NB4 (cell line): ENCODE results near the gene RAD51B.

ENCODE experiments used
- MYC ChIP-seq: IDR thresholded peaks from 2 replicates; pipeline ENCODE4 v1.6.1; 2011; ENCODE audit warnings: low read depth, low read length
- TF ChIP-seq, protein P1 (sequence below): IDR thresholded peaks from one replicate; pipeline ENCODE4 v1.5.1; 2012; ENCODE audit warnings: low read depth, low read length
- TF ChIP-seq, protein P2 (sequence below): IDR thresholded peaks from 2 replicates; pipeline ENCODE4 v1.6.1; 2011; ENCODE audit warnings: low read depth, low read length

DNA sequence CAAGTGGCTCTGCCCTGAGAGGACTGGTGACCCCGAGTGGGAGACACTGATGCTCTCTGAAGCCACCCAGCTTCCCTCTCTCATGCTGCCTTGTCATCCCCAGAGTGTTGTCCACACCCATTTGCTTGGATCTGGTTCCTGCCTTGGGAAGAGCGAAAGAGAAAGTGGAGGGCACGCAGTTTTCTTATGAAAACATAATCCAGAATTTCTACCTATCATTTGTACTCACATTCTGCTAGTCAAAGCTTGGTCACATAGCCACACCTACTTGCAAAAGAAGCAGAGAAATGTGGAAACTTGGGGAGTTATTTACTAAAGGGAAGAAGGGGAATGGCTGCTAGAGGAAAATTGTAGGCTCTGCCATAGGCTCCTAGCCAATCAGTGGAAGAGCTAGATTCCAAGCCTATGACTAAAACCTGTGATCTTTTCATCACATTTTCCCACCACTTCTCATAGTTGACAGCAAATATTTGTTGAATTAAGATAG lies 647.0 kb downstream of the RAD51B start:
- TF ChIP-seq, protein P1, sequence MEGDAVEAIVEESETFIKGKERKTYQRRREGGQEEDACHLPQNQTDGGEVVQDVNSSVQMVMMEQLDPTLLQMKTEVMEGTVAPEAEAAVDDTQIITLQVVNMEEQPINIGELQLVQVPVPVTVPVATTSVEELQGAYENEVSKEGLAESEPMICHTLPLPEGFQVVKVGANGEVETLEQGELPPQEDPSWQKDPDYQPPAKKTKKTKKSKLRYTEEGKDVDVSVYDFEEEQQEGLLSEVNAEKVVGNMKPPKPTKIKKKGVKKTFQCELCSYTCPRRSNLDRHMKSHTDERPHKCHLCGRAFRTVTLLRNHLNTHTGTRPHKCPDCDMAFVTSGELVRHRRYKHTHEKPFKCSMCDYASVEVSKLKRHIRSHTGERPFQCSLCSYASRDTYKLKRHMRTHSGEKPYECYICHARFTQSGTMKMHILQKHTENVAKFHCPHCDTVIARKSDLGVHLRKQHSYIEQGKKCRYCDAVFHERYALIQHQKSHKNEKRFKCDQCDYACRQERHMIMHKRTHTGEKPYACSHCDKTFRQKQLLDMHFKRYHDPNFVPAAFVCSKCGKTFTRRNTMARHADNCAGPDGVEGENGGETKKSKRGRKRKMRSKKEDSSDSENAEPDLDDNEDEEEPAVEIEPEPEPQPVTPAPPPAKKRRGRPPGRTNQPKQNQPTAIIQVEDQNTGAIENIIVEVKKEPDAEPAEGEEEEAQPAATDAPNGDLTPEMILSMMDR = no peak
- TF ChIP-seq, protein P2, sequence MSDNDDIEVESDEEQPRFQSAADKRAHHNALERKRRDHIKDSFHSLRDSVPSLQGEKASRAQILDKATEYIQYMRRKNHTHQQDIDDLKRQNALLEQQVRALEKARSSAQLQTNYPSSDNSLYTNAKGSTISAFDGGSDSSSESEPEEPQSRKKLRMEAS = no peak
- TF ChIP-seq MYC = no peak
